ENCODE results near the gene ARHGAP30.
"Not testable (repeated sequence)": the region's sequence is repeated elsewhere in the genome, so short reads cannot be mapped to it uniquely, and the experiment has no call there.

ARHGAP30 gene

GRCh38 chr1:161069731-161070270 is at the start of gene ARHGAP30:
Gene ARHGAP30 (minus strand): TSS chr1:161069891. CDS start chr1:161069624, 267 bp downstream.
- no peak for DNase-seq (ENCODE audit: low read depth)
- no peak for TF ChIP-seq CTCF (IDR thresholded peaks at IDR 0.05; ENCODE audit: low read length, missing control alignments)
- no peak within 1 kb of the TSS for H3K4me3 ChIP-seq (replicated peaks; ENCODE audit: low read depth, low read length)

GRCh38 chr1:161117759-161118581 is 48.3 kb upstream of the ARHGAP30 start, which contains the start of the genes NIT1 and PFDN2:
Gene NIT1 (plus strand): TSS chr1:161118105. CDS start chr1:161118177, 72 bp downstream.
Gene PFDN2 (minus strand): TSS chr1:161118037. CDS start chr1:161118026, 11 bp downstream.
- peak; percentile 88 for DNase-seq (ENCODE audit: low read depth)
- TF ChIP-seq CTCF (IDR thresholded peaks at IDR 0.05; ENCODE audit: low read length, missing control alignments), result no peak
- peak within 1 kb of the TSS; percentile 100 for H3K4me3 ChIP-seq (replicated peaks; ENCODE audit: low read depth, low read length)

- H3K4me3 ChIP-seq (replicated peaks; ENCODE audit: low read depth, low read length); DNase-seq (ENCODE audit: low read depth): not testable (repeated sequence)
Measured at GRCh38 chr1:161115961-161116360, 46.3 kb upstream of the ARHGAP30 start.

GRCh38 chr1:161115132-161115711 is 45.5 kb upstream of the ARHGAP30 start:
- TF ChIP-seq CTCF (IDR thresholded peaks at IDR 0.05; ENCODE audit: low read length, missing control alignments), result no peak
- peak; percentile 92 for DNase-seq (ENCODE audit: low read depth)
- no peak overlapping the region for H3K4me3 ChIP-seq (replicated peaks; ENCODE audit: low read depth, low read length)

GRCh38 chr1:161114556-161114955 is 44.9 kb upstream of the ARHGAP30 start:
- no peak for DNase-seq (ENCODE audit: low read depth)
- no peak overlapping the region for H3K4me3 ChIP-seq (replicated peaks; ENCODE audit: low read depth, low read length)
- no peak for TF ChIP-seq CTCF (IDR thresholded peaks at IDR 0.05; ENCODE audit: low read length, missing control alignments)

- no peak for TF ChIP-seq CTCF (IDR thresholded peaks at IDR 0.05; ENCODE audit: low read length, missing control alignments)
- no peak for DNase-seq (ENCODE audit: low read depth)
- no peak overlapping the region for H3K4me3 ChIP-seq (replicated peaks; ENCODE audit: low read depth, low read length)
Measured at GRCh38 chr1:161113915-161114314, 44.2 kb upstream of the ARHGAP30 start.

- DNase-seq (ENCODE audit: low read depth), result no peak
- no peak overlapping the region for H3K4me3 ChIP-seq (replicated peaks; ENCODE audit: low read depth, low read length)
- no peak for TF ChIP-seq CTCF (IDR thresholded peaks at IDR 0.05; ENCODE audit: low read length, missing control alignments)
Measured at GRCh38 chr1:161111527-161111926, 41.8 kb upstream of the ARHGAP30 start.
